Epidermal melanocyte (primary cell): ENCODE results near the gene VANGL1.

ENCODE experiments used
- DNase-seq: peaks from one replicate; pipeline ENCODE4 v3.0.0; 2011; ENCODE audit warnings: low spot score; ENCODE audit not compliant: insufficient read length

Gene VANGL1

GRCh38 chr1:115744646-115745275 is 103.0 kb downstream of the VANGL1 start:
- no peak for DNase-seq

- DNase-seq: no peak
These were observed 104.4 kb downstream of the VANGL1 start for GRCh38 chr1:115746021-115746690.
